NCI-H1694 treated with DMSO at 0.1 percent for 48 hours (cell line): ENCODE results near the gene SHISAL2B.
"Not testable (repeated sequence)": the region's sequence is repeated elsewhere in the genome, so short reads cannot be mapped to it uniquely, and the experiment has no call there.

Experiments used
- DNase-seq: peaks from one replicate; lab custom pipeline; 2025; lab: John Stamatoyannopoulos, UW

The SHISAL2B gene

GRCh38 chr5:64690417-64691151 lies at the start of gene SHISAL2B:
Gene SHISAL2B, plus strand, starts transcription at chr5:64690503. Its CDS starts 121 bp downstream, at chr5:64690624.
- DNase-seq = peak; percentile 42

DNA sequence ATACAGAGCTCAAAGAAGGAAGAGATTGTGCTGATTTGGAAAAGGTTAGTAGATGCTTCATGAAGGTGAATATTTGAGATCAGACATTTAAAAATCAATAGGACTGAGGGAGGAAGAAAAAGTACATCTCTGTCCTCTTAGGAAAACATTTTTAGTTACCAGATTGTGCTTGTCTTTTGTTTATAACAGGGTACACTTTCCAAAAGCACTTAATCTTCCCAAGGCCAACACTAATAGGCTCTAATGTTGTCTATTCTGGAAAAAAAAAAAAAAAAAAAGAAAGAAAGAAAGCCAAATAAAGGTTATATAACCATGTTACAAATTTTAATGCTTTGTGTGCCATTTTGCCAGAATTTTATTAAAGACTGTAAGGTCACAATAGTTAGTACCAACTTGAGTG lies 45.5 kb upstream of the SHISAL2B start:
- no peak for DNase-seq

- DNase-seq = no peak
These were observed 44.1 kb upstream of the SHISAL2B start for GRCh38 chr5:64646169-64646568.

DNA sequence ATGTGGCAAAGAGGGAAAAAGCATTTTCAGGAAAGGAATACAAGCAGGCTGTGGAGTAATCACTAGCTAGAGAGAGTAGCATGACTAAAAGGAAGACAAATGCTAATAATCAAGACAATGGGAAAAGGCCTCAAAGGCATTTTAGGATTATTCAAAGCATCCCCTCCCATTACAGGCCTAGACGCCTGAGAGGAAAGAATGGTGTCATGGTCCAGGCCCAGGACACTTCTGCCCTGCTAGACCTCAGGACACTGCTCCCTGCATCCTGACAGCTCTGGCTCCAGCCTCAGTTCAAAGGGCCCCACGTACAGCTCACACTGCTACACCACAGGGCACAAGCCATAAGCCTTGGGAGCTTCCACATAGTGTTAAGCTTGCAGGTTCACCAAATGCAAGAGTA lies 40.8 kb upstream of the SHISAL2B start:
- no peak for DNase-seq

DNA sequence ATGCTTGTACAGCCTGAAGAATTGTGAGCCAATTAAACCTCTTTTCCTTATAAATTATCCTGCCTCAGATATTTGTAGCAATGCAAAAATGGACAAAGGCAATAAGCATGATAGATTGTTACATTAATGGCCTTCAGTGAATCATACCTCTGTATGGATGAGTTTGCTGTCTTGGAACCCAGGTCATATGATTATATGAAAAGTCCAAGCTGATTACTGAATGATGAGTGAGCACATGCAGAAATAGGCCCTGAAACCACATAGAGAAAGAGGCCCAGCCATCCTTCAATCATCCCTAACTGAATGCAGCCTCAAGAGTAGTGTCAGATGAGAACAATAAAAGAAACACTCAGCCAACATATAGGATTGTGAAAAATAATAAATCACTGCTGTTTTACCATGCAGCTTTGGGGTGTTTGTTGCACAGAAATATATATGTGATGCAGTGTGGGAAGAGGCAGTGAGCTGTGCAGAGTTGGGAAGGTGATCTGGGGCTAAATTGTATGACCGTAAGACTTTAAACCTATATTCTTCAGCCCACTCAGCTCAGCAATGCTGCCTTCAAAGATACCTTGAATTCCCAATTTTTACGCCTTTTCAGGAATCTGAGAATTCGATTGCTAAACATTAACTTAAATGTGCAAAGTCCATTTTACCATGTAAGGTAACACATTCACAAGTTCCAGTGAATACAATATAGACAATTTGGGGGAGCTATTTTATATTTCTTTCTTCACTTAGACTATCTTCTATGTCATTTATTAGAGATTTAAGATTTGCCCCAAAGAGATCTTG lies 36.3 kb upstream of the SHISAL2B start:
- no peak for DNase-seq

DNA sequence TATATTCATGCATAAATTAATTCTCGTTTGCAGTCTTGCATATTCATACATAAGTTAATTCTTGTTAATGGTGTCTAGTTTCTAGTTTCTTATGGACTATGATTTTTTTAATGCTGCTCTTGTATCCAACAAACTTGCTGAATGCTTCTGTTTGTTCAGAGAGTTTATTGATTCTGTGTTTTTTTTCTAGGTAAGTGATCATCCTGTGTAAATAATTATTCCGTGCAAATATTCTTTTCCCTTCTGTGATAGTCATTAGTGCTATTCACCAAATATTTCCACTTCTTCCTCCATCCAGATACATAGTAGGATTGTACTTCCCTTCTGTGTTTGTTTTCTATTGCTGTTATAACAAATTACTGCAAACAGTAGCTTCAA lies 35.8 kb upstream of the SHISAL2B start:
- DNase-seq = no peak

DNA sequence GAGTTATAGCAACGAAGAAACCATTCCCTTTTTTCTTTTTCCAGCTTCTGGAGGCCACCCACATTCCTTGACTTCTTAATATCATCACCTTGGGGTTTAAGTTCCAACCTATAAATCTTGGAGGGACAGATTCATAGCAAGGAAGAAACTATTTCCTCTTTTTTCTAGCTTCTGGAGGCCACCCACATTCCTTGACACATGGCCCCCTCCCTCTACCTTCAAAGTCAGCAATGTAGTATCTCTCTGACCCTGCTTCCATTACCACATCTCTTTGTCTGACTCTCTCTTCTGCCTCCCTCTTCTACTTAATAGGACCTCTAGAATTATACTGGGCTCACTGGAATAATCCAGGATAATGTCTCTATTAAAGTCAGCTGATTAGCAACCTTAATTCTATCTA lies 34.7 kb upstream of the SHISAL2B start:
- no peak for DNase-seq

GRCh38 chr5:64659289-64659688 lies 31.0 kb upstream of the SHISAL2B start:
- no peak for DNase-seq

- DNase-seq = not testable (repeated sequence)
These were observed 27.1 kb upstream of the SHISAL2B start for GRCh38 chr5:64663181-64663580.

DNA sequence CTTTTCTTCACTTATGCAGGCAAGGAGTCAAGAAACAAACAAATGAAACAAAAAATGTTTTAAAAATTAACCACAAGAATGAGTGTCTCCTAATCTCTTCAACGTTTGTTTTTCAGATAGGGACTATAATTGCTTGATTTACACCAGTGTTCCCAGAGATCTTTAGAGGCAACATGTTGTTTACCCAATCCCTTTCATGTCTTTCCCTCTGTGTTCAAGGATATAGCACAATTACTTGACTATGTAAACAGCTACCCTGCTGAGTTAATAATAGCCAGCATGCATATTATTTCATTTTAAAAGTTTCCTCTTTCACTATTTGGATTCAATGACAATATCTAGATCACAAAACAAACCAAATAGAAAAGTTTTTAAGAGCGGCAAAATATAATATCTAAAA lies 25.1 kb upstream of the SHISAL2B start:
- DNase-seq = no peak

DNA sequence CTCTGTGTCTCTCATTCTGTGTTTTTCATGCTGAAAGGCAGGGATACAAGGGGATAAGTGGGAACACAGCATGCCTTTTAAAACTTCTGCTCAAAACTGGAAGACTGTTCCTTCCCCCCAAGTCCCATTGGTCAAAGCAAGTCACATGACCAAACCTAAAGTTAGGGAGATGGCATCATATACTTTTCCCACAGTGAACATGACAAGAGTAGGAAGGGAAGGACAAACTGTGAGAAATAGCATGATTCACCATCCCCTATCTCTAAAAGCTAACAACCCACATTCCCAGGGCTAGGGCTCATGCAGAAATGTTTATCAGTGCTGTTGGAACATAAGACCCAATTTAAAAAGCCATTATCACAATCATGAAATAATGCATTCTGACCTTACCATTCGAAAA lies 24.2 kb upstream of the SHISAL2B start:
- no peak for DNase-seq

DNA sequence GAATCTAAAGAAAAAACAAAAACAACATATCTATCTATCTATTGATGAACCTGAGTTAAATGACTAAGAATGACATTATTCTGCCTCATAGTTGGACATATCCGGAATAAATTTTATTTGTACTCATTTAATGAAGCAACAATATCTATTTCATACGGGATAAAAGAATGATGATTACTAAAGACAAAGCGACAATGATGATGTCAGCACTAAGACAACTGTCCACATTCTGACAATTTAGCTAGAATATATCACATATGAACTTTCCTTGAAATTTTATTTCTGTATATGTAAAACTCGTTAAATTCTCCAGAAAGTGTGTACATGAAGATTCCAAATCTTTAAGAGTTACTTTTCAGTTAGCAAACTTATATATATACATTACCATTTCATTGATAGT lies 23.2 kb upstream of the SHISAL2B start:
- DNase-seq = no peak

- no peak for DNase-seq
These were observed 20.0 kb upstream of the SHISAL2B start for GRCh38 chr5:64670277-64670676.

GRCh38 chr5:64671678-64672077 lies 18.6 kb upstream of the SHISAL2B start:
- DNase-seq = no peak

- no peak for DNase-seq
These were observed 11.9 kb upstream of the SHISAL2B start for GRCh38 chr5:64678374-64678773.

- DNase-seq = no peak
These were observed 10.0 kb upstream of the SHISAL2B start for GRCh38 chr5:64680289-64680688.

GRCh38 chr5:64682608-64683007 lies 7.7 kb upstream of the SHISAL2B start:
- no peak for DNase-seq

GRCh38 chr5:64685866-64686265 lies 4.4 kb upstream of the SHISAL2B start:
- DNase-seq = no peak

DNA sequence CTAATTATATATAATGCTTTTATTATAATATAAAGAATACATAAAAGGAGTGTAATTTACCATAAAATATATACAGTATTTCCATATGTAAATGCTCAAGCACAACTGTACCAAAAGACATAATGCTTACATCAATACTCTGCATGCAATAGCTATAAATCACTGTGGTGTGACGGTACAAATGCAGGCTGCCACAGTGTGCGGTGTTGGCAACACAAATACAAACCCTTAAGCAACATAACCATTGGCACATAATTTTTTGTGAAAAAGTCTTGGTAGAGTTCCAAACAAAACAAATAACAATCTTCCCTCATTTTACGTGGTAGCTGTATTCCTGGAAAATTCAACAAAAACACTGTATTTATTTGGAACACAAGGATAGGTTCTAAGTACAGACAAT lies 1.9 kb upstream of the SHISAL2B start:
- DNase-seq = no peak

GRCh38 chr5:64688965-64689364 lies 1.3 kb upstream of the SHISAL2B start:
- DNase-seq = no peak

- no peak for DNase-seq
These were observed 243 bp upstream of the SHISAL2B start for GRCh38 chr5:64690104-64690416.

- DNase-seq = no peak
These were observed 988 bp downstream of the SHISAL2B start for GRCh38 chr5:64691291-64691690.

DNA sequence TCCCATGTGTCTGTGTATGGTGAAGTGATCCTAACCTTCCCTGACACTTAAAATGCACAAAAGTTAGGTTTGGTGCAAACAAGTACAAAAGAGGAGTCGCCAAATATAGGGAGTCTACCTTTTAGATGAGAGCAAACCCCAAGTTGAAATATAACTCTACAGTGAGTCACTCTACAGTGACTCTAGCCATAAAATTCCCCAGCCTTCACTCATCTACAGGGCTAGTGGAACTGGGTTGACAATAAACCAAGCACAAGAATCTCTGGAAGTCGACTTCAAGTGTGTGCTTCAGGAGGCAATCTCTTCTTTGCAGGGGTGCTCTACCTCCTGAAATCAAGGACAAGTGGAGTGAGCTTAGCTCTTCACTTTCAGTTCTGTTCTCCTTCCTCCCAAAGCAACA lies 3.3 kb downstream of the SHISAL2B start:
- no peak for DNase-seq

DNA sequence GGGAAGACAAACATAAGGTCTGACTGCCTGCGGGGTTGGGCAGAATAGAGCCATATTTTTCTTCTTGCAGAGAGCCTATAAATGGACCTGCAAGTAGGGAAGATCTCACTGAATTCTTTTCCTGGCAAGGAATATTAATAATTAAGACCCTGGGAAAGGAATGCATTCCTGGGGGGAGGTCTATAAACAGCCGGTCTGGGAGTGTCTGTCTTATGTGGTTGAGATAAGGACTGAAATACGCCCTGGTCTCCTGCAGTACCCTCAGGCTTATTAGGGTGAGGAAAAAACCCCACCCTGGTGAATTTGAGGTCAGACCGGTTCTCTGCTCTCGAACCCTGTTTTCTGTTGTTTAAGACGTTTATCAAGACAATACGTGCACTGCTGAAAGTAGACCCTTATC lies 6.1 kb downstream of the SHISAL2B start:
- DNase-seq = not testable (repeated sequence)
